GM19043 (cell line): ENCODE data around the gene STOML3.

Experiments
- ATAC-seq: cut with Tn5 transposase; IDR thresholded peaks from one replicate; pipeline ENCODE4 v1.9.1; 2021; ENCODE audit warnings: low read depth; ENCODE audit not compliant: unreplicated experiment

STOML3 gene

GRCh38 chr13:38993381-38993780 is 2.8 kb upstream of the STOML3 start:
- ATAC-seq: no peak

- ATAC-seq: no peak
These were observed 9.5 kb downstream of the STOML3 start for GRCh38 chr13:38981096-38981495.

DNA sequence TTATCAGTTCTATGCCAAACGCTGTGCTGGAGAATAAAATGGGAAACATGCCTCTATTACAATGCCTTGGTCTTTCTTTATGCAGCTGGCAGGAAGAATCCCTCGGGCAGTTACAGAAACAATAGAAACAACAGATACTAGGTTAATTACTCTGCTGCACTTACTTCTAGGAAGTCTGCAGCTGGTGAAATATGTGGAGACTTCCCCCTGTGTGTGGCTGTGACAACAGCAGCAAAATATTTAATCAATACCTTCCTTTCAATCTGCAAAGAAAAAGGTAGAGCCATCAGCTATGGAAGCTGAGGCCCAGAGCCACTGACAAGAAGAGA is 9.9 kb downstream of the STOML3 start:
- no peak for ATAC-seq

DNA sequence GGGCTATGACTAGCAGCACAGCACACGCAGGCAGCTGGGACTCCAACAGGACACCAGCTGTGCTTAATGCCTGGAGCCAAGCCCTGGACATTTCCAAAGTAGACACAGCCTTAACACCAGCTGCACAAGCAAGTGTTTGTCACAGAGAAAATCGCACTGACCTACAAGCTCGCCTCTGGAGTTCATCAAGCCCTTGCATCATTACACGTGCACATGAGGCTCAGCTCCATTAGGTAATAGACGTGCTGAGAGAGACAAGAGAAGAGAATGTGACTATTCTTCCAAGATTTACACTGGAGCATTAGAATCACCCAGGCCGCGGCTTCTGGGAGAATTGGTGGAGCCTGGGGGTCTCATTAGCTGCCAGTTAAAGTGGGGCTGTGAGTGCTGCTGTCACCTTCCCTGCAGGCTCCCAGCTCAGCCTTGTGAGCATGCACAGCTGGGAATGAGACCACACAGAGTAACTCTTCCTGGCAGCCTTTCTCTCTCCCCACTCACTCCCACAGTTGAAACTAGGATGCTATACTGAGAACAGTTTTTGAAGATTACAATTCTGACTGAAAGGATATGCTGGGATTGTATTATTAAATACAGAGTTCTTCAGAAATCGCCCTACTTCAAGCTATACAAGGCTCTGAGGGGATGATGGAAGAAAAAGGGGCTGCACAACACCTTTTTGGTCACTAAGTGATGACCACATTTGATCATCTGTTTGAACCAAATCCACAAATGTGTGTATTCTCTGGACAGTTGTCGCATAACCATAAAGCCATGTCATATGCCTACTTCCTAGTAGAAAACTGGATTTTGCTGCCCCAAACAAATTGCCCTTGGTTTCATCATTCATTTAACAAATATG is 10.5 kb downstream of the STOML3 start:
- no peak for ATAC-seq

DNA sequence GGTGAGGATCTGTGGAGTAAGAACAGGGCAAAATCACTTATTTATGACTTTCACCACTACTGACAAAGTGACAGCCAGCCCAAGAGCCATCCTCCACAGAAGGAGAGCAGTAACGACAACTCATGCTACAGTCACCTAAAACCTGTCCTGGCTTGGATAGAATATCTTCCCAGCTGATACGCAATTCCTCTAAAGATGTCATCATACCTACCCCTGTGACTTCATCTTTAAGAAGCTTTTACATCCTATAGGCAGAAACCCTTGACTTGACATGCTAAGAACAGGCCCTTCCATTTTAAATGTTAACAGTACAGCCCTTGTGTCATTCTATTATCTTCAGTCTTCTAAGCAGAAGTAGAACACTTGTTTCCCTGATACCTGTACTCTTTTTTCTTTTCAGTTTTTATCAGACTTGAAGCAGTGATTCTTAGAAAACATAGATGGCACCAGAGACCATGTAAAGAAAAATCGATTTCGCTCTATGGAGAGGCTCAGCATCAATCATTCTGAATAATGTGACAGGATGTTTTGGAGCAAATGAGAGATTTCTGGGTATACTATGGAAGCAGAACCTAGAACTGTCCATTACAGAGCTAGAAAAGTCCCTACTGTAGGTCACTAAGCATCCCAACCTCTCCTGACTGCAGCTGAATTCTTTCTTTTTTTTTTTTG is 20.1 kb downstream of the STOML3 start:
- no peak for ATAC-seq

GRCh38 chr13:38969187-38969586 is 21.4 kb downstream of the STOML3 start:
- ATAC-seq: no peak

- no peak for ATAC-seq
These were observed 23.2 kb downstream of the STOML3 start for GRCh38 chr13:38967446-38967845.

GRCh38 chr13:38965281-38965680 is 25.4 kb downstream of the STOML3 start:
- ATAC-seq: no peak

- ATAC-seq: no peak
These were observed 30.5 kb downstream of the STOML3 start for GRCh38 chr13:38960175-38960574.

- ATAC-seq: no peak
These were observed 32.6 kb downstream of the STOML3 start for GRCh38 chr13:38957794-38958592.

- ATAC-seq: no peak
These were observed 35.8 kb downstream of the STOML3 start for GRCh38 chr13:38954844-38955243.

DNA sequence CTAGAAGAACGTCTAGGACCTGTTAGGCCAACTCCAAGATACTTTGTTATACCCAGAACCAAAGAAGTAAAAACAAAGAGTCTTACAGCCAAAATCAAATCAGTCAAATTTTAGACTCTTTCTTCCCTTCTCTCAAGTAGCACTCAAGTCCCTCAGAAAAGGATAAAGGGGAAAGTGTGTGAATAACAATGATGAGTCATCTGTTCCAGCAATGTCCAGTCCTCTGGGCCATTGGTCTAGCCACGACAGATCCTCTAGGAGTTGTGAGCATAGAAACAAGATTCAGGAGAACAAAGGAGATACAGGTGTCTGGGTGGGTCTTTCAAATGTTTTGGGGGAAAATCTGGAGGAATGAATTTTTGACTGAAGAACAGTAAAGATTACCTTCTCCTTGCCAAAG is 36.3 kb downstream of the STOML3 start:
- no peak for ATAC-seq

GRCh38 chr13:38952827-38953226 is 37.8 kb downstream of the STOML3 start:
- ATAC-seq: no peak

DNA sequence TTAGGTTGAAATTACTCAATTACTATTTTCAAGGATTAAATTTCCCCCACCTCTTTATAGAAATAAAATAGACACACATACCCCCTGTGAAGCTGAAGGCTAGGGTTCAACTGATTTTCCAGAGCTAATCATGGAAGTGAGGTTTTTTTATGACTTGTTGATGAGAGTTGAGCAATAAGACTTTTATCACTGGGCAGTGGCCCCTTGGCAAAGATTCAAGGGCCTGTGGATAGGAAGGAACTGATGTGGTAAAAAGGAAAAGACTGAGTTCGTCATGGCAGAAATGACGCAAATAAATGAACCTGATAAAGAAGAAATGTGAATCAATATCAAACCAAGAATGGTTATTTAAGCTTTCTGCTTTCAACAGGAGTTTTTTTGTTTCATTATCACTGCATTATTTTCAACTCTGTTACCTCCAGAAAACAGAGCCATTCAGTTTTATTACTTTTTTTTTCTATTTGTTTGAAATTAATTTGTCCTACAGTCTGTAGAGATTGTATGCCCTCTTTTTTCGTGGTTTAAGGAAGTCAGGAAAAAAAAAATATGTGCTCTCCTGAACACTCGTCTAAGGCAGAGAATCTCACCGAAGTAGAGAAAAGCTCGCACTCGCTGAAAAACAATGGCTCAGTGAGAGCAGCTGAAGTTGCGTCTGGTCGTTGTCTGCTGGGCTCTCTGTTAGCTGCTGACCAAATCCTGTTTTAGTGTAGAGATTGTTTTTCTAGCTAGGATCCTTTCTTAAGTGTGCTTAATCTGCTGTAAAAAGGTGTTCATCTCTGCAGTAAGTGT is 38.9 kb downstream of the STOML3 start:
- no peak for ATAC-seq

GRCh38 chr13:38950987-38951386 is 39.6 kb downstream of the STOML3 start:
- no peak for ATAC-seq

DNA sequence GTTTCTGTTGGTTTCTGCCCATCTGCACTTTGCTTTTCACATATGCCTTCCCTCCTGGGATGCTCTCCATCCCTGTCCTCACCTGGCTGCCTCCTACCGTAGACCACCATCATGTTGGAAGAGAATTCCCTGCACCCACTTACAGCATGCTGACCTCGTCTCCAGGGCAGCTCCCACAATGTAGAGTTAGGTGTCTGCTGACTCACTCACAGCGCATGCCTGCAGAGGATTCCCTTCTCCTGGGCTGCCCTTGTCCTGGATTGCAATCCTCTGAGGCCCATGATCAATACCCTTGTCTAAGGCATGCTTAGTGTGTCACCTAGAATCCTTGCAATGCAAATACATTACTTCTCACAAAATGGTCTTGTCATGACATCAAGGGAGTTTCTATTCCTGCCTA is 43.6 kb downstream of the STOML3 start:
- no peak for ATAC-seq

DNA sequence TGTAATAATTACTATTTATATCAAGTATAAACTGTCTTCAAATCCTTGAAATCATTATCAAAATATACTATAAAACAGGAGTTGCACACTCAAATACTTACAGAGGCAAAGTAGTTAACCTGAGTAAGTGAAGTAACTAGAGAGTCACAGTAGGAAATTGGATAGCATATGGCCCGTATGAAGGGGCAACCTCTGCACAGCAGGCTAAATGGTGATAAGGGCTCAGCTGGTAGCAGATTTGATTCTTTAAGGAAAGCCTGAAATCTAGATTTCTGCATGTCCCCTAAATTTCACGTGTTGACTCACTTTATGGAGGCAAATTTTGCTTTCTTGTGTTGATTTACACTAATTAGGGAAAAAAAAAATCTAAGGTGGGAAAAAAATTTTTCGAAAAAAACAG is 46.4 kb downstream of the STOML3 start:
- ATAC-seq: no peak

GRCh38 chr13:38943231-38943630 is 47.4 kb downstream of the STOML3 start:
- no peak for ATAC-seq

GRCh38 chr13:38941353-38941945 is 49.2 kb downstream of the STOML3 start:
- no peak for ATAC-seq

GRCh38 chr13:38933786-38934185 is 56.8 kb downstream of the STOML3 start:
- ATAC-seq: no peak
